Neural cell (in vitro differentiated cells): ENCODE results near the gene FPGS. TPM values are rescaled to one million over a fixed set of nuclear protein-coding genes. Genes with fewer than 3 reads are reported as not detected.

Experiments used
- H2AFZ ChIP-seq: fragments of 200-600, 300-800 bp; sonication (generic), shearing (Covaris generic); 2 replicates; pipeline ENCODE4 v1.6.0; 2014; ENCODE audit warnings: low read depth, mild to moderate bottlenecking, antibody characterized with exemption, low read length, moderate library complexity
- H3F3A ChIP-seq: fragments of 200-600 bp; shearing (Covaris generic); 2 replicates; pipeline ENCODE4 v1.6.1; 2016; ENCODE audit warnings: mild to moderate bottlenecking, moderate library complexity, mixed read lengths, antibody characterized with exemption, low read length; ENCODE audit not compliant: insufficient read depth, poor library complexity, severe bottlenecking
- H3K27ac ChIP-seq: fragments of 200-600, 300-800 bp; sonication (generic), shearing (Covaris generic); 2 replicates; pipeline ENCODE4 v1.5.1; 2014; ENCODE audit warnings: mild to moderate bottlenecking, low read length, moderate library complexity
- H3K27me3 ChIP-seq: fragments of 300-800, 200-600 bp; sonication (generic), shearing (Covaris generic); 2 replicates; pipeline ENCODE4 v1.6.0; 2014; ENCODE audit warnings: mild to moderate bottlenecking, low read depth, low read length, moderate library complexity; ENCODE audit not compliant: insufficient read depth
- H3K36me3 ChIP-seq: fragments of 300-800, 200-600 bp; sonication (generic), shearing (Covaris generic); 2 replicates; pipeline ENCODE4 v1.5.1; 2014; ENCODE audit warnings: mild to moderate bottlenecking, antibody characterized with exemption, low read length, moderate library complexity; ENCODE audit not compliant: insufficient read depth
- H3K4me2 ChIP-seq: fragments of 300-800, 200-600 bp; sonication (generic), shearing (Covaris generic); 2 replicates; pipeline ENCODE4 v1.6.0; 2014; ENCODE audit warnings: mild to moderate bottlenecking, low read length
- H3K4me3 ChIP-seq: fragments of 300-800, 200-600 bp; sonication (generic), shearing (Covaris generic); 2 replicates; pipeline ENCODE4 v1.5.1; 2014; ENCODE audit warnings: mild to moderate bottlenecking, low read length, moderate library complexity
- H3K79me2 ChIP-seq: fragments of 200-600 bp; shearing (Covaris generic); replicated peaks from 2 replicates; pipeline ENCODE4 v1.6.0; 2014; ENCODE audit warnings: mild to moderate bottlenecking, low read length, moderate library complexity; ENCODE audit not compliant: insufficient read depth
- H3K9ac ChIP-seq: fragments of 300-800, 200-600 bp; sonication (generic), shearing (Covaris generic); 2 replicates; pipeline ENCODE4 v1.6.1; 2016; ENCODE audit warnings: mild to moderate bottlenecking, low read length, mixed read lengths
- H3K9me2 ChIP-seq: fragments of 200-600 bp; shearing (Covaris generic); 2 replicates; pipeline ENCODE4 v1.6.1; 2016; ENCODE audit warnings: mild to moderate bottlenecking, low read length, mixed read lengths; ENCODE audit not compliant: insufficient read depth
- H3K9me3 ChIP-seq: fragments of 200-600, 300-800 bp; sonication (generic), shearing (Covaris generic); 2 replicates; pipeline ENCODE4 v1.6.1; 2016; ENCODE audit warnings: mild to moderate bottlenecking, mixed run types, low read length, moderate library complexity, mixed read lengths
- H4K20me1 ChIP-seq: fragments of 200-600 bp; shearing (Covaris generic); 2 replicates; pipeline ENCODE4 v1.6.1; 2016; ENCODE audit warnings: mild to moderate bottlenecking, mixed run types; ENCODE audit not compliant: insufficient read depth
- CTCF ChIP-seq: fragments of 450-650 bp; IDR thresholded peaks from 2 replicates; pipeline ENCODE4 v1.5.1; 2014; ENCODE audit warnings: antibody characterized with exemption, mild to moderate bottlenecking, moderate library complexity; ENCODE audit not compliant: poor library complexity, severe bottlenecking
- EP300 ChIP-seq: fragments of 450-650 bp; conservative IDR thresholded peaks from 2 replicates; pipeline ENCODE4 v1.6.1; 2014; ENCODE audit warnings: antibody characterized with exemption, mild to moderate bottlenecking, moderate library complexity; ENCODE audit not compliant: poor library complexity, severe bottlenecking
- EZH2 ChIP-seq: fragments of 200-600, 300-800 bp; shearing (Covaris generic), sonication (generic); IDR thresholded peaks from 2 replicates; pipeline ENCODE4 v1.6.1; 2014; ENCODE audit warnings: antibody characterized with exemption, low read length, borderline replicate concordance, mild to moderate bottlenecking; ENCODE audit not compliant: insufficient read depth, poor library complexity, severe bottlenecking
- MXI1 ChIP-seq: fragments of 450-650 bp; conservative IDR thresholded peaks from 2 replicates; pipeline ENCODE4 v1.6.1; 2014; ENCODE audit warnings: antibody characterized with exemption, mild to moderate bottlenecking; ENCODE audit not compliant: poor library complexity, severe bottlenecking
- POLR2AphosphoS5 ChIP-seq: IDR thresholded peaks from 2 replicates; pipeline ENCODE4 v1.6.1; 2012
- RAD21 ChIP-seq: fragments of 450-650 bp; conservative IDR thresholded peaks from 2 replicates; pipeline ENCODE4 v1.6.1; 2014; ENCODE audit warnings: antibody characterized with exemption, mild to moderate bottlenecking, moderate library complexity
- REST ChIP-seq: IDR thresholded peaks from 2 replicates; pipeline ENCODE4 v1.6.1; 2012; ENCODE audit warnings: borderline replicate concordance
- SMC3 ChIP-seq: fragments of 450-650 bp; conservative IDR thresholded peaks from 2 replicates; pipeline ENCODE4 v1.6.1; 2014; ENCODE audit warnings: antibody characterized with exemption, mild to moderate bottlenecking, moderate library complexity; ENCODE audit not compliant: poor library complexity
- TAF1 ChIP-seq: IDR thresholded peaks from 2 replicates; pipeline ENCODE4 v1.6.1; 2012; ENCODE audit warnings: low read depth
- polyA plus RNA-seq: library from polyadenylated mRNA; depleted of rRNA; stranded (reverse); fragments of >200 nt; gene quantifications from 2 replicates; pipeline ENCODE4 v1.2.3, GENCODE V29; 2014

The FPGS gene
- polyA plus RNA-seq, 1 donor from 2014 or later: 38.4 TPM

- Histone ChIP-seq H3K9me2 (no peaks in the 10 kb centered on the region), H3F3A (no peaks in the 10 kb centered on the region), H3K4me2 (no peak overlapping the region), H3K79me2 (no peaks in the 10 kb centered on the region), H3K27ac (no peak overlapping the region), H2AFZ (no peak overlapping the region), H4K20me1 (no peaks in the 10 kb centered on the region), H3K4me3 (no peak overlapping the region), H3K27me3 (no peaks in the 10 kb centered on the region), H3K36me3 (no peaks in the 10 kb centered on the region), H3K9ac (no peak overlapping the region), H3K9me3 (no peaks in the 10 kb centered on the region)
- no peak for TF ChIP-seq MXI1
- TF ChIP-seq SMC3: no peak
- TF ChIP-seq TAF1: no peak
- TF ChIP-seq EZH2: no peak
- TF ChIP-seq CTCF: no peak
- no peak for TF ChIP-seq EP300
- TF ChIP-seq RAD21: no peak
- no peak for TF ChIP-seq POLR2AphosphoS5
- TF ChIP-seq REST: no peak
Measured at GRCh38 chr9:127813686-127814226, 11.1 kb downstream of the FPGS start.

GRCh38 chr9:127814619-127815511 lies 12.2 kb downstream of the FPGS start:
- no peak overlapping the region for H2AFZ ChIP-seq
- no peaks in the 10 kb centered on the region for H4K20me1 ChIP-seq
- H3K79me2 ChIP-seq: no peaks in the 10 kb centered on the region
- no peak overlapping the region for H3K9ac ChIP-seq
- no peaks in the 10 kb centered on the region for H3K9me2 ChIP-seq
- H3K27ac ChIP-seq: no peak overlapping the region
- no peaks in the 10 kb centered on the region for H3K9me3 ChIP-seq
- H3F3A ChIP-seq: no peaks in the 10 kb centered on the region
- TF ChIP-seq RAD21: no peak
- TF ChIP-seq EP300: no peak
- no peak for TF ChIP-seq MXI1
- TF ChIP-seq TAF1: no peak
- TF ChIP-seq POLR2AphosphoS5: no peak
- TF ChIP-seq CTCF: no peak
- TF ChIP-seq EZH2: no peak
- TF ChIP-seq REST: no peak
- no peak for TF ChIP-seq SMC3
- no peak overlapping the region for H3K4me3 ChIP-seq
- H3K36me3 ChIP-seq: no peaks in the 10 kb centered on the region
- H3K27me3 ChIP-seq: no peaks in the 10 kb centered on the region
- H3K4me2 ChIP-seq: no peak overlapping the region
